ENCODE results near the gene SSC5D. TPM values are rescaled to one million over a fixed set of nuclear protein-coding genes. Genes with fewer than 3 reads are reported as not detected.

The SSC5D gene
- total RNA-seq, 1 donor from 2014 or later, result 13.5 TPM

- H3K4me1 ChIP-seq, result peaks cover 33% of the 10 kb centered on the region
Observed at GRCh38 chr19:55462722-55463121, 25.5 kb upstream of the SSC5D start.

GRCh38 chr19:55463583-55464031 lies 24.6 kb upstream of the SSC5D start:
- no peak overlapping the region for H3K27ac ChIP-seq
- intact Hi-C loops (cut with DNase I), result no loop called here
- no peaks in the 10 kb centered on the region for H3K27me3 ChIP-seq
- H3K36me3 ChIP-seq, result no peaks in the 10 kb centered on the region
- no peaks in the 10 kb centered on the region for H3K9me3 ChIP-seq
- no peak overlapping the region for H3K4me3 ChIP-seq
- H3K4me1 ChIP-seq, result peaks cover 38% of the 10 kb centered on the region
- DNase-seq (ENCODE audit: extremely low spot score in 2 of 2), result no peak
- TF ChIP-seq CTCF (IDR thresholded peaks at IDR 0.05), result no peak
- no peak for TF ChIP-seq POLR2AphosphoS5 (IDR thresholded peaks at IDR 0.05; ENCODE audit: insufficient read depth in 1 of 2, low read depth in 1 of 2)

More at GRCh38 chr19:55462722-55463121, 25.5 kb upstream of the SSC5D start:
- no peak for TF ChIP-seq POLR2AphosphoS5 (IDR thresholded peaks at IDR 0.05; ENCODE audit: insufficient read depth in 1 of 2, low read depth in 1 of 2)
- TF ChIP-seq CTCF (IDR thresholded peaks at IDR 0.05), result no peak
- TF ChIP-seq POLR2A (IDR thresholded peaks at IDR 0.05), result no peak
- no peak overlapping the region for H3K4me3 ChIP-seq
- DNase-seq (ENCODE audit: extremely low spot score in 2 of 2), result no peak
- intact Hi-C loops (cut with DNase I), result no loop called here
- no peaks in the 10 kb centered on the region for H3K9me3 ChIP-seq
- no peak overlapping the region for H3K27ac ChIP-seq
- no peaks in the 10 kb centered on the region for H3K27me3 ChIP-seq
- H3K36me3 ChIP-seq, result no peaks in the 10 kb centered on the region

GRCh38 chr19:55464039-55464661 lies 24.1 kb upstream of the SSC5D start:
- no peak for DNase-seq (ENCODE audit: extremely low spot score in 2 of 2)
- H3K4me3 ChIP-seq, result no peak overlapping the region
- peaks cover 38% of the 10 kb centered on the region for H3K4me1 ChIP-seq
- TF ChIP-seq CTCF (IDR thresholded peaks at IDR 0.05) (no peak), POLR2AphosphoS5 (IDR thresholded peaks at IDR 0.05; ENCODE audit: insufficient read depth in 1 of 2, low read depth in 1 of 2) (no peak), POLR2A (IDR thresholded peaks at IDR 0.05) (no peak)
- no peaks in the 10 kb centered on the region for H3K9me3 ChIP-seq
- no peaks in the 10 kb centered on the region for H3K36me3 ChIP-seq
- no peaks in the 10 kb centered on the region for H3K27me3 ChIP-seq
- intact Hi-C loops (cut with DNase I), result no loop called here
- H3K27ac ChIP-seq, result no peak overlapping the region

GRCh38 chr19:55464662-55465054 lies 23.6 kb upstream of the SSC5D start, which contains the start of gene C19orf85:
Gene C19orf85, minus strand, starts transcription at chr19:55464751. Its CDS starts 197 bp downstream, at chr19:55464554.
- no peak within 1 kb of the TSS for H3K4me3 ChIP-seq

More at GRCh38 chr19:55464662-55465054, 23.6 kb upstream of the SSC5D start, which contains the start of gene C19orf85:
- no peak for DNase-seq (ENCODE audit: extremely low spot score in 2 of 2)
- no peak for TF ChIP-seq POLR2A (IDR thresholded peaks at IDR 0.05)
- TF ChIP-seq CTCF (IDR thresholded peaks at IDR 0.05), result no peak
- no peak for TF ChIP-seq POLR2AphosphoS5 (IDR thresholded peaks at IDR 0.05; ENCODE audit: insufficient read depth in 1 of 2, low read depth in 1 of 2)
- no peak within 1 kb of the TSS for H3K27ac ChIP-seq
- H3K4me1 ChIP-seq, result peaks cover 33% of the 10 kb centered on the region
- no peaks in the 10 kb centered on the region for H3K36me3 ChIP-seq
- no peaks in the 10 kb centered on the region for H3K27me3 ChIP-seq
- no peaks in the 10 kb centered on the region for H3K9me3 ChIP-seq
- intact Hi-C loops (cut with DNase I), result loop anchor here (5.0 kb wide), 1 partner anchor 38 kb away; no protein-coding TSS in a partner anchor

Data from vagina (tissue), 2 donors.